D721Med (cell line): ENCODE results near the gene ACKR4.
"Not testable (repeated sequence)": the region's sequence is repeated elsewhere in the genome, so short reads cannot be mapped to it uniquely, and the experiment has no call there.

Experiments
- DNase-seq: peaks from one replicate; pipeline ENCODE4 v3.0.0; 2011; ENCODE audit warnings: low spot score; ENCODE audit not compliant: insufficient read length
- FAIRE-seq: peaks from 2 replicates; lab custom pipeline; 2011; peaks lifted over from hg19 to GRCh38; lab: Jason Lieb, UNC
- CTCF ChIP-seq: IDR thresholded peaks from 2 replicates; pipeline ENCODE4 v1.5.1; 2012; ENCODE audit warnings: mild to moderate bottlenecking, control low read depth; ENCODE audit not compliant: insufficient read depth; ENCODE audit errors: missing control alignments

The ACKR4 gene

GRCh38 chr3:132606085-132606484 is 9.0 kb downstream of the ACKR4 start:
- no peak for TF ChIP-seq CTCF
- FAIRE-seq (no peak), DNase-seq (no peak)

GRCh38 chr3:132606620-132607019 is 9.6 kb downstream of the ACKR4 start:
- not testable (repeated sequence) for FAIRE-seq, DNase-seq

- DNase-seq, FAIRE-seq: not testable (repeated sequence)
Observed at GRCh38 chr3:132615301-132615700, 18.2 kb downstream of the ACKR4 start.

- FAIRE-seq = no peak
- TF ChIP-seq CTCF = no peak
- no peak for DNase-seq
Observed at GRCh38 chr3:132615881-132616280, 18.8 kb downstream of the ACKR4 start.

GRCh38 chr3:132616780-132617179 is 19.7 kb downstream of the ACKR4 start:
- DNase-seq = no peak
- TF ChIP-seq CTCF = no peak
- FAIRE-seq = no peak

GRCh38 chr3:132622148-132622547 is 25.1 kb downstream of the ACKR4 start:
- TF ChIP-seq CTCF = no peak
- FAIRE-seq (no peak), DNase-seq (no peak)

- FAIRE-seq = no peak
- no peak for TF ChIP-seq CTCF
- DNase-seq = no peak
Observed at GRCh38 chr3:132622761-132623160, 25.7 kb downstream of the ACKR4 start.

- DNase-seq = no peak
- no peak for FAIRE-seq
- TF ChIP-seq CTCF = no peak
Observed at GRCh38 chr3:132623646-132624045, 26.6 kb downstream of the ACKR4 start.
